H1 (cell line): ENCODE data around the gene ZNF140. TPM values are rescaled to one million over a fixed set of nuclear protein-coding genes. Genes with fewer than 3 reads are reported as not detected.
A peak's percentile ranks its signal among the peaks of the same experiment; 100 is the strongest.

Experiments used
- CEBPB ChIP-seq: IDR thresholded peaks from 2 replicates; pipeline ENCODE4 v1.6.1; 2012; ENCODE audit warnings: low read depth, low read length
- CTCF ChIP-seq, 3 experiments: IDR thresholded peaks; 1 replicate in 2 of 3; 2 replicates in 1 of 3; pipeline versions ENCODE4 v1.5.1 to v1.6.1; 2011; ENCODE audit warnings: low read length in 3 of 3, mild to moderate bottlenecking in 3 of 3, inconsistent platforms in 2 of 3, low read depth in 1 of 3, moderate library complexity in 1 of 3; ENCODE audit not compliant: insufficient read depth in 1 of 3; ENCODE audit errors: control extremely low read depth in 1 of 3
- E2F6 ChIP-seq: IDR thresholded peaks from 2 replicates; pipeline ENCODE4 v1.6.1; 2012; ENCODE audit warnings: inconsistent platforms
- EGR1 ChIP-seq: IDR thresholded peaks from 2 replicates; pipeline ENCODE4 v1.6.1; 2011; ENCODE audit warnings: low read depth, low read length, borderline replicate concordance
- GTF2F1 ChIP-seq: IDR thresholded peaks from 2 replicates; pipeline ENCODE4 v1.6.1; 2012; ENCODE audit warnings: low read depth, low read length, improper control_type of control experiment, borderline replicate concordance
- HDAC2 ChIP-seq, 2 experiments: fragments of 300-600 bp in 1 of 2; sonication (generic) in 1 of 2; IDR thresholded peaks; 2 replicates each; pipeline ENCODE4 v1.6.1; 2011 to 2012; ENCODE audit warnings: low read depth in 2 of 2, low read length in 2 of 2, mild to moderate bottlenecking in 2 of 2, moderate library complexity in 2 of 2, borderline replicate concordance in 1 of 2, inconsistent platforms in 1 of 2
- JUN ChIP-seq: IDR thresholded peaks from 2 replicates; pipeline ENCODE4 v1.6.1; 2011; ENCODE audit warnings: low read depth, mild to moderate bottlenecking, improper control_type of control experiment, low read length
- KDM1A ChIP-seq: fragments of 200-600, 300-600 bp; sonication (generic); IDR thresholded peaks from 2 replicates; pipeline ENCODE4 v1.7.1; 2016; ENCODE audit warnings: mild to moderate bottlenecking, low read length, borderline replicate concordance
- KDM5A ChIP-seq: fragments of 200-600 bp; IDR thresholded peaks from 2 replicates; pipeline ENCODE4 v1.7.1; 2012; ENCODE audit warnings: mild to moderate bottlenecking, low read length, inconsistent platforms, mixed read lengths
- MAFK ChIP-seq: IDR thresholded peaks from 2 replicates; pipeline ENCODE4 v1.6.1; 2012; ENCODE audit warnings: low read depth, mild to moderate bottlenecking, improper control_type of control experiment, low read length
- PHF8 ChIP-seq: fragments of 200-600 bp; sonication (generic); conservative IDR thresholded peaks from 2 replicates; pipeline ENCODE4 v1.7.1; 2012; ENCODE audit warnings: low read depth, mild to moderate bottlenecking, inconsistent platforms, low read length, moderate library complexity
- RNF2 ChIP-seq: fragments of 200-900, 300-1000 bp; sonication (generic); IDR thresholded peaks from 2 replicates; pipeline ENCODE4 v1.7.1; 2016; ENCODE audit warnings: borderline replicate concordance, low read depth, mild to moderate bottlenecking, antibody characterized with exemption, low read length; ENCODE audit not compliant: poor library complexity, severe bottlenecking; ENCODE audit errors: missing control alignments
- RXRA ChIP-seq: IDR thresholded peaks from 2 replicates; pipeline ENCODE4 v1.6.1; 2011; ENCODE audit warnings: low read depth, mild to moderate bottlenecking, low read length, moderate library complexity; ENCODE audit not compliant: insufficient read depth
- SIN3A ChIP-seq, 2 experiments: IDR thresholded peaks in 1 of 2; conservative IDR thresholded peaks in 1 of 2; 2 replicates each; pipeline ENCODE4 v1.6.1; 2011 to 2012; ENCODE audit warnings: low read length in 2 of 2, improper control_type of control experiment in 1 of 2, low read depth in 1 of 2, mild to moderate bottlenecking in 1 of 2
- SRF ChIP-seq: IDR thresholded peaks from 2 replicates; pipeline ENCODE4 v1.6.1; 2011; ENCODE audit warnings: mild to moderate bottlenecking, low read depth, low read length, moderate library complexity
- TAF1 ChIP-seq: IDR thresholded peaks from 2 replicates; pipeline ENCODE4 v1.6.1; 2011; ENCODE audit warnings: mild to moderate bottlenecking, low read depth, low read length
- TBP ChIP-seq: IDR thresholded peaks from 2 replicates; pipeline ENCODE4 v1.6.1; 2011; ENCODE audit warnings: low read depth, low read length, improper control_type of control experiment
- TCF12 ChIP-seq: IDR thresholded peaks from 2 replicates; pipeline ENCODE4 v1.6.1; 2011; ENCODE audit warnings: low read depth, mild to moderate bottlenecking, low read length
- TEAD4 ChIP-seq: IDR thresholded peaks from 2 replicates; pipeline ENCODE4 v1.6.1; 2012; ENCODE audit warnings: low read depth, low read length, inconsistent platforms, mixed read lengths
- ZNF274 ChIP-seq: IDR thresholded peaks from 2 replicates; pipeline ENCODE4 v1.7.0; 2012; ENCODE audit warnings: low read length, borderline replicate concordance; ENCODE audit errors: extremely low read depth
- polyA plus RNA-seq, 7 experiments: library from polyadenylated mRNA; depleted of rRNA in 3 of 7; stranded (reverse) in 5 of 7; unstranded in 2 of 7; fragments of >200 nt in 5 of 7; fragments of 200-250 nt in 2 of 7; gene quantifications; 1 replicate in 5 of 7; 2 replicates in 1 of 7; 4 replicates in 1 of 7; pipeline versions ENCODE4 v1.2.1 to v1.2.3, GENCODE V29; 2011 to 2013; ENCODE audit warnings: missing spikeins in 2 of 7, mixed read lengths in 2 of 7
- total RNA-seq: library from RNA; stranded (reverse); fragmentation: NEBNext Ultra II Directional; extraction: Animal tissue kit (Norgen Biotek cat#: 25700); gene quantifications from 2 replicates; pipeline ENCODE4 v1.2.1, GENCODE V29; 2021

Gene ZNF140
- total and polyA plus RNA-seq, 2 of the 8 experiments (the other 6 are each of a cell fraction or from before 2014, with no cell fraction given) = 7.5 to 14.3 TPM

GRCh38 chr12:133080368-133081158 lies at the start of gene ZNF140 (continued):
- TF ChIP-seq CTCF (IDR thresholded peaks at IDR 0.05; ENCODE audit: control extremely low read depth in 1 of 3, insufficient read depth in 1 of 3, low read depth in 1 of 3, low read length in 3 of 3) (peak in 2 of 3 experiments; percentile 6 to 14; a peak in 2 of 4 replicates), TBP (peak; percentile 85), EGR1 (peak; percentile 92; the same call in 1 of the 2 replicates), TCF12 (no peak), KDM5A (no peak), RNF2 (no peak), E2F6 (peak; percentile 53; the same call in 1 of the 2 replicates), SRF (peak; percentile 63), TAF1 (peak; percentile 80), KDM1A (no peak), JUN (no peak), MAFK (no peak), SIN3A (conservative IDR thresholded peaks at IDR 0.05 in 1 of 2, IDR thresholded peaks at IDR 0.05 in 1 of 2; ENCODE audit: low read depth in 1 of 2, low read length in 2 of 2) (peak in 1 of 2 experiments; percentile 60; a peak in 2 of 4 replicates), TEAD4 (no peak), PHF8 (peak; percentile 87), GTF2F1 (0 out of 2 replicates have a peak, but pooled peaks have one; percentile 29), HDAC2 (IDR thresholded peaks at IDR 0.05; ENCODE audit: borderline replicate concordance in 1 of 2, low read depth in 2 of 2, low read length in 2 of 2) (0 out of 4 replicates have a peak, but pooled peaks of 1 of the 2 experiments have one; percentile 58), RXRA (no peak), ZNF274 (no peak), CEBPB (no peak)
